ENCODE measurements around the gene LRRC3C.

The LRRC3C gene

GRCh38 chr17:39928858-39929645 lies 1.5 kb downstream of the LRRC3C start:
- Mint-ChIP-seq H3K36me3 (peaks cover 15% of the 10 kb centered on the region), H3K4me1 (peaks cover 37% of the 10 kb centered on the region), H3K27me3 (peaks cover 15% of the 10 kb centered on the region), H3K9me3 (no peaks in the 10 kb centered on the region), H3K4me3 (peak overlapping the region; percentile 2), H3K27ac (peak overlapping the region; percentile 17)
- CTCF ChIA-PET, result interaction anchor here (0.7 kb wide), 1 partner anchor 11 kb away, joined by 3 read pairs; the partner anchor contains the start of gene GSDMB
- no peak for DNase-seq

- H3K36me3 Mint-ChIP-seq, result peaks cover 8% of the 10 kb centered on the region
- H3K9me3 Mint-ChIP-seq, result no peaks in the 10 kb centered on the region
- no peak for DNase-seq
- CTCF ChIA-PET, result interaction anchor here (0.7 kb wide), 1 partner anchor 11 kb away, joined by 3 read pairs; the partner anchor contains the start of gene GSDMB
- H3K4me3 Mint-ChIP-seq, result peak overlapping the region; percentile 2
- peaks cover 20% of the 10 kb centered on the region for H3K27me3 Mint-ChIP-seq
- H3K4me1 Mint-ChIP-seq, result peaks cover 30% of the 10 kb centered on the region
- no peak overlapping the region for H3K27ac Mint-ChIP-seq
These were observed 2.3 kb downstream of the LRRC3C start for GRCh38 chr17:39929646-39930407.

GRCh38 chr17:39933912-39934311 lies 6.4 kb downstream of the LRRC3C start:
- H3K36me3 Mint-ChIP-seq, result no peaks in the 10 kb centered on the region
- DNase-seq, result no peak
- no peak overlapping the region for H3K4me3 Mint-ChIP-seq
- peaks cover 36% of the 10 kb centered on the region for H3K27me3 Mint-ChIP-seq
- H3K27ac Mint-ChIP-seq, result no peak overlapping the region
- no peaks in the 10 kb centered on the region for H3K9me3 Mint-ChIP-seq
- H3K4me1 Mint-ChIP-seq, result peaks cover 8% of the 10 kb centered on the region
- CTCF ChIA-PET, result no interaction called here

- no peak overlapping the region for H3K27ac Mint-ChIP-seq
- H3K9me3 Mint-ChIP-seq, result no peaks in the 10 kb centered on the region
- CTCF ChIA-PET, result no interaction called here
- H3K27me3 Mint-ChIP-seq, result peaks cover 36% of the 10 kb centered on the region
- H3K4me1 Mint-ChIP-seq, result peaks cover 9% of the 10 kb centered on the region
- H3K36me3 Mint-ChIP-seq, result no peaks in the 10 kb centered on the region
- no peak overlapping the region for H3K4me3 Mint-ChIP-seq
- DNase-seq, result no peak
These were observed 6.8 kb downstream of the LRRC3C start for GRCh38 chr17:39934324-39934723.

- no peak for DNase-seq
- no peak overlapping the region for H3K27ac Mint-ChIP-seq
- no peaks in the 10 kb centered on the region for H3K9me3 Mint-ChIP-seq
- peaks cover 36% of the 10 kb centered on the region for H3K27me3 Mint-ChIP-seq
- CTCF ChIA-PET, result no interaction called here
- no peak overlapping the region for H3K4me3 Mint-ChIP-seq
- peaks cover 18% of the 10 kb centered on the region for H3K4me1 Mint-ChIP-seq
- no peaks in the 10 kb centered on the region for H3K36me3 Mint-ChIP-seq
These were observed 8.4 kb downstream of the LRRC3C start for GRCh38 chr17:39935909-39936308.

GRCh38 chr17:39937447-39937846 lies 9.9 kb downstream of the LRRC3C start:
- Mint-ChIP-seq H3K27ac (no peak overlapping the region), H3K9me3 (no peaks in the 10 kb centered on the region), H3K27me3 (peaks cover 46% of the 10 kb centered on the region), H3K36me3 (no peaks in the 10 kb centered on the region), H3K4me3 (no peak overlapping the region), H3K4me1 (peaks cover 24% of the 10 kb centered on the region)
- CTCF ChIA-PET, result interaction anchor here (2.8 kb wide), 1 partner anchor 42 kb away, joined by 11 read pairs; the partner anchor contains the start of gene PSMD3
- DNase-seq, result no peak

GRCh38 chr17:39938140-39938869 lies 10.8 kb downstream of the LRRC3C start:
- no peak overlapping the region for H3K27ac Mint-ChIP-seq
- H3K9me3 Mint-ChIP-seq, result no peaks in the 10 kb centered on the region
- no peak overlapping the region for H3K4me3 Mint-ChIP-seq
- H3K36me3 Mint-ChIP-seq, result no peaks in the 10 kb centered on the region
- H3K27me3 Mint-ChIP-seq, result peaks cover 47% of the 10 kb centered on the region
- no peak for DNase-seq
- H3K4me1 Mint-ChIP-seq, result peaks cover 24% of the 10 kb centered on the region
- CTCF ChIA-PET, result interaction anchor here (1.2 to 2.8 kb wide), 2 partner anchors 12 to 42 kb away, joined by 3 to 11 read pairs; partner anchors contain the start of gene PSMD3

- CTCF ChIA-PET, result interaction anchor here (1.2 to 2.8 kb wide), 3 partner anchors 13 to 41 kb away, joined by 3 to 11 read pairs (median 9); partner anchors contain the start of gene PSMD3
- no peak overlapping the region for H3K4me3 Mint-ChIP-seq
- H3K27me3 Mint-ChIP-seq, result peaks cover 45% of the 10 kb centered on the region
- peaks cover 24% of the 10 kb centered on the region for H3K4me1 Mint-ChIP-seq
- DNase-seq, result no peak
- no peaks in the 10 kb centered on the region for H3K9me3 Mint-ChIP-seq
- H3K36me3 Mint-ChIP-seq, result no peaks in the 10 kb centered on the region
- no peak overlapping the region for H3K27ac Mint-ChIP-seq
These were observed 11.6 kb downstream of the LRRC3C start for GRCh38 chr17:39939106-39939505.

GRCh38 chr17:39939588-39940419 lies 12.3 kb downstream of the LRRC3C start:
- Mint-ChIP-seq H3K4me3 (no peak overlapping the region), H3K27ac (peak overlapping the region; percentile 45), H3K4me1 (peaks cover 24% of the 10 kb centered on the region), H3K36me3 (no peaks in the 10 kb centered on the region), H3K27me3 (peaks cover 41% of the 10 kb centered on the region), H3K9me3 (no peaks in the 10 kb centered on the region)
- CTCF ChIA-PET, result interaction anchor here (1.2 to 2.8 kb wide), 4 partner anchors 14 to 40 kb away, joined by 3 to 11 read pairs (median 8); partner anchors contain the start of gene PSMD3
- peak; percentile 63 for DNase-seq

GRCh38 chr17:39943702-39944392 lies 16.3 kb downstream of the LRRC3C start:
- no peaks in the 10 kb centered on the region for H3K36me3 Mint-ChIP-seq
- no peak for DNase-seq
- peaks cover 43% of the 10 kb centered on the region for H3K27me3 Mint-ChIP-seq
- CTCF ChIA-PET, result no interaction called here
- H3K9me3 Mint-ChIP-seq, result no peaks in the 10 kb centered on the region
- H3K4me3 Mint-ChIP-seq, result no peak overlapping the region
- H3K27ac Mint-ChIP-seq, result no peak overlapping the region
- peaks cover 40% of the 10 kb centered on the region for H3K4me1 Mint-ChIP-seq

GRCh38 chr17:39944393-39944711 lies 16.8 kb downstream of the LRRC3C start:
- no peaks in the 10 kb centered on the region for H3K9me3 Mint-ChIP-seq
- no peak overlapping the region for H3K27ac Mint-ChIP-seq
- CTCF ChIA-PET, result no interaction called here
- peaks cover 43% of the 10 kb centered on the region for H3K27me3 Mint-ChIP-seq
- no peak overlapping the region for H3K4me3 Mint-ChIP-seq
- no peak for DNase-seq
- no peaks in the 10 kb centered on the region for H3K36me3 Mint-ChIP-seq
- H3K4me1 Mint-ChIP-seq, result peaks cover 37% of the 10 kb centered on the region

- CTCF ChIA-PET, result interaction anchor here (1.1 to 1.5 kb wide), 2 partner anchors 8 to 11 kb away, joined by 3 to 4 read pairs; no protein-coding TSS in a partner anchor
- H3K27me3 Mint-ChIP-seq, result peaks cover 60% of the 10 kb centered on the region
These were observed 19.2 kb downstream of the LRRC3C start for GRCh38 chr17:39946551-39947330.

More at GRCh38 chr17:39946551-39947330, 19.2 kb downstream of the LRRC3C start:
- Mint-ChIP-seq H3K4me3 (no peak overlapping the region), H3K9me3 (no peaks in the 10 kb centered on the region), H3K36me3 (no peaks in the 10 kb centered on the region), H3K4me1 (peaks cover 32% of the 10 kb centered on the region), H3K27ac (no peak overlapping the region)
- DNase-seq, result no peak

Data from activated naive CD4-positive, alpha-beta T cell treated with anti-CD3 and anti-CD28 coated beads, Interleukin-2, amount 10 ng/mL, durations not matched to agents 7 days and 5 days (primary cell).